Measurements from ENCODE around the gene PDE4B. TPM values are rescaled to one million over a fixed set of nuclear protein-coding genes. Genes with fewer than 3 reads are reported as not detected.
A peak's percentile ranks its signal among the peaks of the same experiment; 100 is the strongest.

The PDE4B gene
- total and polyA plus RNA-seq, 7 donors = 4.1 to 191 (median 16.3) TPM

DNA sequence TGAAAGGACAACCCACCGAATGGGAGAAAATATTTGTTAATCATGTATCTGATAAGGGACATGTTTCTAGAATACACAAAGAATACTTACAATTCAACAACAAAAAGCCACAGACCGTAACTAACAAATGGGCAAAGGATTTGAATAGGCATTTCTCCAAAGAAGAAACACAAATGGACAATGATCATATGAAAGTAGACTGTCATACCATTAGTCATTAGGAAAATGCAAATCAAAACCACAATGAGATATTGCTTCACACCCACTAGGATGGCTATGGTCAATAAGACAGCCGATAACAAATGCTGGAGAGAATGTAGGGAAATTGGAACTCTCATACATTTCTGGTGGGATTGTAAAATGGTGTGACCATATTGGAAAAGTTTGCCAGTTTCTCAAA, 374.1 kb downstream of the PDE4B start:
- no peak for TF ChIP-seq CTCF (IDR thresholded peaks at IDR 0.05)
- intact Hi-C loops (cut with DNase I) = no loop called here
- no peak for ATAC-seq
- Histone ChIP-seq H3K36me3 (ENCODE audit: insufficient read depth in 1 of 2, low read depth in 1 of 2) (no peaks in the 10 kb centered on the region), H3K4me1 (no peaks in the 10 kb centered on the region), H3K27ac (no peak overlapping the region), H3K4me3 (no peak overlapping the region), H3K27me3 (ENCODE audit: insufficient read depth in 3 of 3, low read length in 2 of 3) (no peaks in the 10 kb centered on the region), H3K9me3 (no peaks in the 10 kb centered on the region)
- WGBS, 3 donors = 88 to 94% (median 92%) methylated on average over 3 of the region's 3 CpGs
- no peak for DNase-seq

DNA sequence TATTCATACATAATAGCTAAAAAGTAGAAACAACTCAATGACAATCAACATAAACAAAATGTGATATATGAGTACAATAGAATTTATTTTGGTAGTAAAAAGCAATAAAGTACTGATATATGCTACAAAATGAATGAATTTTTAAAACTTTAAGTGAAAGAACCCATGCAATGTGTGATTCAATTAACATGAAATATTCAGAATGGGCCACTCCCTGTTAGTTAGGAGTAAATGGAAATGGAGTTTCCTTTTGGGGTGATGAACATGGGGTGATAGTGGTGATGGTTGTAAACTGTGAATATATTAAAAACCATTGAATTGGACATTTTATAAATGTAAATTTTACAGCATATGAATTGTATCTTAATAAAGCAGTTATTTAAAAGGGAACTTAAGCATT, 374.6 kb downstream of the PDE4B start:
- intact Hi-C loops (cut with DNase I) = no loop called here
- TF ChIP-seq CTCF (IDR thresholded peaks at IDR 0.05) = no peak
- no peak for ATAC-seq

DNA sequence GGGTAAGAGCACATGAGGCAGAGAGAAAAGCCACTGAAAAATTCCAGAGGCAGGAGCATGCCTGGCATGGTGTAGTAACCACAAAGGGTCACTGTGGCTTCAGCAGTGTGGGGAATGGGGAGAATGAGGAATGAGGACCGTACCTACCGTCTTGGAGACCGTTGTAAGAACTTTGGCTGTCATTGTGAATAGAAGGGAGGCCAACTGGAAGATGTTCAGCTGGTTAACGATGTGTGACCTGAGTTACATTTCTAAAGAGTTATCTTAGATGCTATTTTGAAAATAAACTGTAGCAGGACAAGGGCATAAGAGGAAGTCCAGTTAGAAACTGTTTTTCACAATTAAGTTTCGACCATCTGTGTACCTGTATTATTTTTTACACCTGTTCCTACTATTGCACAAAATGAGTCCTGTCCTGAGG, 375.8 kb downstream of the PDE4B start:
- H3K36me3 ChIP-seq (ENCODE audit: insufficient read depth in 1 of 2, low read depth in 1 of 2) = no peaks in the 10 kb centered on the region
- H3K27ac ChIP-seq = peak overlapping the region; percentile 3
- no peak for DNase-seq
- WGBS, 3 donors = 16 to 42% (median 29%) methylated on average over 5 of the region's 5 CpGs
- H3K27me3 ChIP-seq (ENCODE audit: insufficient read depth in 3 of 3, low read length in 2 of 3) = no peaks in the 10 kb centered on the region
- H3K4me3 ChIP-seq = no peak overlapping the region
- H3K9me3 ChIP-seq = no peaks in the 10 kb centered on the region
- TF ChIP-seq CTCF (IDR thresholded peaks at IDR 0.05) = no peak
- peak in 3 of 4 donors; percentile 46 to 61 (median 47) for ATAC-seq
- H3K4me1 ChIP-seq = no peaks in the 10 kb centered on the region
- intact Hi-C loops (cut with DNase I) = loop anchor here in 1 of 2 donors (2.0 kb wide), 1 partner anchor 74 kb away; no protein-coding TSS in a partner anchor

More for the DNA sequence above, 374.6 kb downstream of the PDE4B start:
- H3K27ac ChIP-seq = no peak overlapping the region
- no peaks in the 10 kb centered on the region for H3K36me3 ChIP-seq (ENCODE audit: insufficient read depth in 1 of 2, low read depth in 1 of 2)
- H3K9me3 ChIP-seq = no peaks in the 10 kb centered on the region
- H3K27me3 ChIP-seq (ENCODE audit: insufficient read depth in 3 of 3, low read length in 2 of 3) = no peaks in the 10 kb centered on the region
- H3K4me1 ChIP-seq = no peaks in the 10 kb centered on the region
- DNase-seq = no peak
- H3K4me3 ChIP-seq = no peak overlapping the region

DNA sequence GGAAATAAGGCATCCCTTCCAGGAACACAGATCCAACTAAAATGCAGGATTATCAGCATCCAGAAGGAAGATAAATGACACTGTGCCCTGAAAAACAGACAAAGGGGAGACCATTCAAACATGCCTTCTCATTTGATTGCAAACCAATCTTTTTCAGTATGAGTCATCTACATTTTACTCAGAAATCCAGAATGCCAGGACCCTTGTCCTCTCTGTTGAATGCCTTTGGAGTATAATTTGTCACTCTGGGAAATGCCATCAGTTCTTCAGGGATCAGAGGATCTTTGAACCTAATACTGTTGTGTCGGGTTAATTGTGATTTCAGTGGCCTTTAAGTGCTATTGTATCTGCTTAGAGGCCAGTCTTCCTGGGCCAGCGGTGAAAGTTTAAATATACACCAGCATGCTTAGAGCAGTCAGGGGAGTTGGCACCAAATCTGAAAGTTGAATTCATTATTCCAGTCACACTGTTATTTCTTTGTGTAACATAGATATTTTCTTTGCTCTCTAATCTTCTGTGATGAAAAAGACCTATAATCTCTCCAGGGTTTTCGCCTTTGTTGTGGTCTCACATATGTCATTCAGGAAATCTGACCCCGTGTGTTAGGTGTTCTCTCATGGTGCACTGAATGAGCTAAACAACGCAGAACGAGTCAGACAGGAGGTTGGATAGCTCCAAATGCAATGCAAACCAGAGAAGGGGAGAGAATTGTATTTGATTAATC, 376.4 kb downstream of the PDE4B start:
- DNase-seq (no peak), ATAC-seq (peak in 3 of 4 donors; percentile 49 to 54 (median 51))
- intact Hi-C loops (cut with DNase I) = loop anchor here in 1 of 2 donors (2.0 kb wide), 1 partner anchor 74 kb away; no protein-coding TSS in a partner anchor
- 16 to 20% (median 16%) methylated on average over 6 of the region's 6 CpGs for WGBS, 3 donors
- TF ChIP-seq CTCF (IDR thresholded peaks at IDR 0.05) = no peak
- H3K27me3 ChIP-seq (ENCODE audit: insufficient read depth in 3 of 3, low read length in 2 of 3) = no peaks in the 10 kb centered on the region
- H3K4me3 ChIP-seq = no peak overlapping the region
- H3K9me3 ChIP-seq = no peaks in the 10 kb centered on the region
- H3K36me3 ChIP-seq (ENCODE audit: insufficient read depth in 1 of 2, low read depth in 1 of 2) = no peaks in the 10 kb centered on the region
- peak overlapping the region; percentile 3 for H3K27ac ChIP-seq
- no peaks in the 10 kb centered on the region for H3K4me1 ChIP-seq

DNA sequence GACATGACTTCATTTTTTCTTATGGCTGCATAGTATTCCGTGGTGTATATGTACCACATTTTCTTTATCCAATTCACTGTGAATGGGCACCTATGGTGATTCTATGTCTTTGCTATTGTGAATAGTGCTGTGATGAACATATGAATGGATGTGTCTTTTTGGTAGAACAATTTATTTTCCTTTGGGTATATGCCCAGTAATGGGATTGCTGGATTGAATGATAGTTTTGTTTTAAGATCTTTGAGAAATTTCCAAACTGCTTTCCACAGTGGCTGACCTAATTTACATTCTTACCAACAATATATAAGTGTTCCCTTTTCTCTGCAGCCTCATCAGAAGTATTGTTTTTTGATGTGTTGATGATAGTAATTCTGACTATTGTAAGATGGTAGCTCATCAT, 379.6 kb downstream of the PDE4B start:
- WGBS, 3 donors = 95 to 100% (median 97%) methylated on average over 1 of the region's 1 CpG
- no peaks in the 10 kb centered on the region for H3K36me3 ChIP-seq (ENCODE audit: insufficient read depth in 1 of 2, low read depth in 1 of 2)
- no peak overlapping the region for H3K27ac ChIP-seq
- H3K4me3 ChIP-seq = no peak overlapping the region
- ATAC-seq = no peak
- H3K27me3 ChIP-seq (ENCODE audit: insufficient read depth in 3 of 3, low read length in 2 of 3) = no peaks in the 10 kb centered on the region
- H3K4me1 ChIP-seq = no peaks in the 10 kb centered on the region
- intact Hi-C loops (cut with DNase I) = no loop called here
- TF ChIP-seq CTCF (IDR thresholded peaks at IDR 0.05) = no peak
- no peaks in the 10 kb centered on the region for H3K9me3 ChIP-seq
- no peak for DNase-seq

Data from psoas muscle (tissue), 8 donors.